GM12878 (cell line): ENCODE results near the gene DBN1. TPM values are rescaled to one million over a fixed set of nuclear protein-coding genes. Genes with fewer than 3 reads are reported as not detected.
A peak's percentile ranks its signal among the peaks of the same experiment; 100 is the strongest.

Experiments used
- ATAC-seq: fragments of 200-7000 bp; cut with Tn5 transposase; 3 replicates; pipeline ENCODE4 v1.9.1; 2020; ENCODE audit warnings: mild to moderate bottlenecking, moderate library complexity
- BruUV-seq: library from RNA; stranded (reverse); fragments of 400-500 nt; replicated peaks from 2 replicates; lab custom pipeline; 2021; lab: Mats Ljungman, UMichigan
- CTCF ChIA-PET: fragments of 300-600 bp; sonication (Branson Sonifier 250); formaldehyde crosslinking; extraction: SDS; loops from one replicate; lab custom pipeline; 2021; ENCODE audit warnings: inconsistent platforms; lab: Yijun Ruan, JAX
- POLR2A ChIA-PET: fragments of 350-600 bp; formaldehyde crosslinking; extraction: SDS; loops from one replicate; lab custom pipeline; 2021; ENCODE audit warnings: inconsistent platforms; lab: Charles Lee
- RAD21 ChIA-PET: fragments of 300-600 bp; sonication (Branson Sonifier 250); formaldehyde crosslinking; loops from one replicate; lab custom pipeline; 2023; ENCODE audit warnings: antibody characterized with exemption; ENCODE audit not compliant: unreplicated experiment; lab: Charles Lee
- SMC1A ChIA-PET: fragments of 300-600 bp; sonication (Branson Sonifier 250); formaldehyde crosslinking; loops from one replicate; lab custom pipeline; 2023; ENCODE audit not compliant: unreplicated experiment, uncharacterized antibody; lab: Charles Lee
- DNase-seq: peaks from one replicate; pipeline ENCODE4 v3.0.0-alpha.2; 2011; ENCODE audit warnings: low read depth, low spot score
- FAIRE-seq: peaks from 3 replicates; lab custom pipeline; 2011; peaks lifted over from hg19 to GRCh38; lab: Jason Lieb, UNC
- H2AFZ ChIP-seq: 2 replicates; pipeline ENCODE4 v1.6.0; 2011; ENCODE audit warnings: low read depth, low read length, control low read depth; ENCODE audit not compliant: control insufficient read depth
- H3K27ac ChIP-seq: 2 replicates; pipeline ENCODE4 v1.5.1; 2011; ENCODE audit warnings: control low read depth; ENCODE audit not compliant: control insufficient read depth, insufficient read depth
- H3K27me3 ChIP-seq, 2 experiments: replicated peaks in 1 of 2; 2 replicates each; pipeline versions ENCODE4 v1.6.0 to v1.6.1; 2011; ENCODE audit warnings: low read length in 1 of 2; ENCODE audit not compliant: control insufficient read depth in 2 of 2, insufficient read depth in 2 of 2
- H3K36me3 ChIP-seq, 2 experiments: 2 replicates each; pipeline ENCODE4 v1.5.1; 2011; ENCODE audit warnings: low read length in 1 of 2; ENCODE audit not compliant: control insufficient read depth in 2 of 2, insufficient read depth in 2 of 2
- H3K4me1 ChIP-seq: 2 replicates; pipeline ENCODE4 v1.6.1; 2011; ENCODE audit warnings: mild to moderate bottlenecking, low read length, moderate library complexity, mixed read lengths; ENCODE audit not compliant: control insufficient read depth, insufficient read depth
- H3K4me2 ChIP-seq: 2 replicates; pipeline ENCODE4 v1.6.0; 2011; ENCODE audit warnings: control low read depth; ENCODE audit not compliant: control insufficient read depth, insufficient read depth
- H3K4me3 ChIP-seq: fragments of 200-600 bp; sonication (generic); 2 replicates; pipeline ENCODE4 v1.5.1; 2016
- H3K79me2 ChIP-seq: 2 replicates; pipeline ENCODE4 v1.6.0; 2011; ENCODE audit warnings: low read length; ENCODE audit not compliant: control insufficient read depth, insufficient read depth
- H3K9ac ChIP-seq: 2 replicates; pipeline ENCODE4 v1.8.0; 2011; ENCODE audit warnings: low read length, control low read depth, mixed read lengths; ENCODE audit not compliant: control insufficient read depth, insufficient read depth
- H3K9me3 ChIP-seq: replicated peaks from 3 replicates; pipeline ENCODE4 v1.5.1; 2011; ENCODE audit warnings: mild to moderate bottlenecking, low read length; ENCODE audit not compliant: control insufficient read depth, insufficient read depth
- H4K20me1 ChIP-seq: 2 replicates; pipeline ENCODE4 v1.6.0; 2011; ENCODE audit not compliant: control insufficient read depth, insufficient read depth
- BRCA1 ChIP-seq: IDR thresholded peaks from 2 replicates; pipeline ENCODE4 v1.6.1; 2011; ENCODE audit warnings: low read depth, low read length, improper control_type of control experiment
- E2F4 ChIP-seq: IDR thresholded peaks from 2 replicates; pipeline ENCODE4 v1.6.1; 2012; ENCODE audit warnings: low read depth, low read length, improper control_type of control experiment
- HSF1 ChIP-seq: fragments of 150-350 bp; IDR thresholded peaks from 2 replicates; pipeline ENCODE4 v1.6.1; 2014; ENCODE audit warnings: mild to moderate bottlenecking, low read depth, low read length
- JUNB ChIP-seq: IDR thresholded peaks from 2 replicates; pipeline ENCODE4 v1.6.1; 2016; ENCODE audit warnings: antibody characterized with exemption, mild to moderate bottlenecking
- KDM1A ChIP-seq: fragments of 200-600 bp; sonication (generic); IDR thresholded peaks from 2 replicates; pipeline ENCODE4 v1.6.1; 2016; ENCODE audit warnings: borderline replicate concordance
- MTA2 ChIP-seq: fragments of 450-650 bp; IDR thresholded peaks from 2 replicates; pipeline ENCODE4 v1.6.1; 2016; ENCODE audit warnings: low read depth, mild to moderate bottlenecking, moderate library complexity
- NFIC ChIP-seq: IDR thresholded peaks from 2 replicates; pipeline ENCODE4 v1.6.1; 2012; ENCODE audit warnings: low read depth, mild to moderate bottlenecking, inconsistent platforms, low read length, moderate library complexity
- NFYB ChIP-seq: IDR thresholded peaks from 2 replicates; pipeline ENCODE4 v1.6.1; 2011; ENCODE audit warnings: low read depth, mild to moderate bottlenecking, low read length, improper control_type of control experiment, moderate library complexity; ENCODE audit not compliant: insufficient read depth
- NR2C2 ChIP-seq: IDR thresholded peaks from 2 replicates; pipeline ENCODE4 v1.6.1; 2011; ENCODE audit warnings: borderline replicate concordance, low read depth; ENCODE audit not compliant: control insufficient read depth, insufficient read length
- SIX5 ChIP-seq: IDR thresholded peaks from 2 replicates; pipeline ENCODE4 v1.6.1; 2011; ENCODE audit warnings: mild to moderate bottlenecking, low read depth, low read length, moderate library complexity; ENCODE audit not compliant: severe bottlenecking
- ZNF24 ChIP-seq: fragments of 450-650 bp; IDR thresholded peaks from 2 replicates; pipeline ENCODE4 v1.6.1; 2017; ENCODE audit warnings: antibody characterized with exemption, mild to moderate bottlenecking
- WGBS: methylation state at CpG from one replicate; pipeline ENCODE4 v1.1.6; 2016; ENCODE audit warnings: low lambda C conversion rate; ENCODE audit not compliant: insufficient replicate concordance, insufficient coverage; ENCODE audit errors: missing lambda C conversion rate; 5-methylcytosine and 5-hydroxymethylcytosine counted together
- in situ Hi-C: fragments of 300-500 bp; cut with MboI; formaldehyde crosslinking; loops from 9 replicates; pipeline ENCODE4 v1.14.3; 2018; ENCODE audit warnings: mixed read lengths
- intact Hi-C: fragments of 100-400 bp; cut with micrococcal nuclease; formaldehyde crosslinking; loops from one replicate; pipeline ENCODE4 v1.14.2; 2022; ENCODE audit not compliant: unreplicated experiment
- polyA plus RNA-seq, 11 experiments: library from polyadenylated mRNA; depleted of rRNA in 4 of 11; unstranded in 6 of 11; stranded (reverse) in 5 of 11; fragments of >200 nt; fragmentation: Nextera tagmentation in 4 of 11; fragmentation: Illumina TruSeq in 1 of 11; extraction: Ambion mirVana in 4 of 11; extraction: Trizol in 1 of 11; gene quantifications; 1 replicate in 1 of 11; 2 replicates in 10 of 11; pipeline versions ENCODE4 v1.2.1 to v1.2.3, GENCODE V29; 2011 to 2016; ENCODE audit warnings: inconsistent platforms in 2 of 11, missing spikeins in 2 of 11, low read depth in 1 of 11
- total RNA-seq, 4 experiments: library from RNA; depleted of rRNA in 3 of 4; stranded (reverse); fragments of >200 nt in 3 of 4; fragmentation: Illumina TruSeq in 1 of 4; extraction: Trizol in 1 of 4; gene quantifications; 2 replicates each; pipeline versions ENCODE4 v1.2.1 to v1.2.3, GENCODE V29; 2013 to 2021

The DBN1 gene
- total and polyA plus RNA-seq, 10 of the 15 experiments (the other 5 are each of a cell fraction or from before 2014, with no cell fraction given): 0.18 to 81.0 (median 27.9) TPM

- Histone ChIP-seq H3K9ac (no peak overlapping the region), H3K9me3 (no peaks in the 10 kb centered on the region), H3K27ac (no peak overlapping the region), H3K4me2 (no peak overlapping the region), H3K4me3 (no peak overlapping the region), H3K4me1 (peaks cover 2% of the 10 kb centered on the region), H3K79me2 (peaks cover 4% of the 10 kb centered on the region), H3K36me3 (peaks cover 42 to 55% of the 10 kb centered on the region in 2 experiments), H3K27me3 (no peaks in the 10 kb centered on the region), H2AFZ (no peak overlapping the region), H4K20me1 (no peaks in the 10 kb centered on the region)
- ChIA-PET SMC1A (interaction anchor here (0.9 to 2.0 kb wide), 4 partner anchors 9 to 65 kb away, joined by 3 to 6 read pairs (median 4); partner anchors contain the start of gene PRR7), RAD21 (interaction anchor here (0.5 kb wide), 1 partner anchor 351 kb away, joined by 3 read pairs; the partner anchor contains the start of gene FGFR4), CTCF (interaction anchor here (1.7 kb wide), 1 partner anchor 34 kb away, joined by 8 read pairs; no protein-coding TSS in a partner anchor), POLR2A (interaction anchor here (1.3 to 2.4 kb wide), 4 partner anchors 8 to 11 kb away, joined by 3 to 7 read pairs (median 6); partner anchors contain the start of gene GRK6)
- no peak for DNase-seq
- no peak for ATAC-seq
- in situ Hi-C loops (no loop called here), intact Hi-C loops (no loop called here)
- TF ChIP-seq KDM1A (no peak), NFYB (peak; percentile 62; the same call in 1 of the 2 replicates)
- no TSS peak for BruUV-seq
- WGBS: 100% methylated on average over 4 of the region's 4 CpGs
- FAIRE-seq: no peak
These were observed 35.8 kb downstream of the DBN1 start for GRCh38 chr5:177437623-177438022.

GRCh38 chr5:177435847-177436536 is 37.4 kb downstream of the DBN1 start:
- no peak for FAIRE-seq
- intact Hi-C loops (no loop called here), in situ Hi-C loops (no loop called here)
- no peaks in the 10 kb centered on the region for H3K9me3 ChIP-seq
- RAD21 ChIA-PET: interaction anchor here (1.3 kb wide), 1 partner anchor 31 kb away, joined by 4 read pairs; no protein-coding TSS in a partner anchor
- H4K20me1 ChIP-seq: no peaks in the 10 kb centered on the region
- H3K27me3 ChIP-seq: no peaks in the 10 kb centered on the region
- 94% methylated on average over 29 of the region's 37 CpGs for WGBS
- SMC1A ChIA-PET: interaction anchor here (1.7 kb wide), 1 partner anchor 10 kb away, joined by 6 read pairs; the partner anchor contains the start of gene PRR7
- no peak for ATAC-seq
- no peak overlapping the region for H3K4me2 ChIP-seq
- H3K36me3 ChIP-seq: peaks cover 46 to 53% of the 10 kb centered on the region in 2 experiments
- H3K9ac ChIP-seq: no peak overlapping the region
- no peak overlapping the region for H3K4me3 ChIP-seq
- no peak overlapping the region for H3K27ac ChIP-seq
- H3K79me2 ChIP-seq: peaks cover 16% of the 10 kb centered on the region
- peaks cover 18% of the 10 kb centered on the region for H3K4me1 ChIP-seq
- POLR2A ChIA-PET: interaction anchor here (1.6 to 1.9 kb wide), 2 partner anchors 10 to 12 kb away, joined by 4 to 7 read pairs; no protein-coding TSS in a partner anchor
- no peak overlapping the region for H2AFZ ChIP-seq
- no TSS peak for BruUV-seq
- CTCF ChIA-PET: interaction anchor here (1.0 kb wide), 1 partner anchor 31 kb away, joined by 3 read pairs; no protein-coding TSS in a partner anchor
- no peak for DNase-seq
- TF ChIP-seq NFIC (no peak), E2F4 (no peak), NR2C2 (no peak), JUNB (no peak), MTA2 (no peak), BRCA1 (no peak), SIX5 (no peak), HSF1 (no peak), ZNF24 (no peak)
